GM12872 (cell line): ENCODE data around the gene GMEB2.

ENCODE experiments used
- TF ChIP-seq, protein P1 (sequence below): IDR thresholded peaks from 3 replicates; pipeline ENCODE4 v1.5.1; 2011; ENCODE audit warnings: low read depth, mild to moderate bottlenecking, low read length, moderate library complexity; ENCODE audit not compliant: insufficient read depth

GMEB2 gene

DNA sequence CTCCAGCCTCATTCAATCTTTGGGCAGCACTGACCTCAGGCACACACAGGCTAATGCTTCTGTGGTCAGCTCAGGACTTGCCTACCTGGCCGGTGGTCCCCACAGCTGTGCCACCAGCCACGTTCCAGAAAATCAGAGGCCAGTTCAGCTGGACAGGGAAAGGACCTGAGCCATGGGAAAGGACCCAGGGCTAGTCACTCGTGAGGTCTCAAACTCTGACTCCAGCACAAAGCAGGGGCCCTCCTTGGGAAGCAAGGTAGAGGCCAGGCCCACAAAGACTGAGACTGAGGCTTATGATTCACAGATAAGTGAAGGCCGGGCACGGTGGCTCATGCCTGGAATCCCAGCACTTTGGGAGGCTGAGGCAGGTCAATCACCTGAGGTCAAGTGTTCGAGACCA, 30.5 kb downstream of the GMEB2 start:
- TF ChIP-seq, protein P1, sequence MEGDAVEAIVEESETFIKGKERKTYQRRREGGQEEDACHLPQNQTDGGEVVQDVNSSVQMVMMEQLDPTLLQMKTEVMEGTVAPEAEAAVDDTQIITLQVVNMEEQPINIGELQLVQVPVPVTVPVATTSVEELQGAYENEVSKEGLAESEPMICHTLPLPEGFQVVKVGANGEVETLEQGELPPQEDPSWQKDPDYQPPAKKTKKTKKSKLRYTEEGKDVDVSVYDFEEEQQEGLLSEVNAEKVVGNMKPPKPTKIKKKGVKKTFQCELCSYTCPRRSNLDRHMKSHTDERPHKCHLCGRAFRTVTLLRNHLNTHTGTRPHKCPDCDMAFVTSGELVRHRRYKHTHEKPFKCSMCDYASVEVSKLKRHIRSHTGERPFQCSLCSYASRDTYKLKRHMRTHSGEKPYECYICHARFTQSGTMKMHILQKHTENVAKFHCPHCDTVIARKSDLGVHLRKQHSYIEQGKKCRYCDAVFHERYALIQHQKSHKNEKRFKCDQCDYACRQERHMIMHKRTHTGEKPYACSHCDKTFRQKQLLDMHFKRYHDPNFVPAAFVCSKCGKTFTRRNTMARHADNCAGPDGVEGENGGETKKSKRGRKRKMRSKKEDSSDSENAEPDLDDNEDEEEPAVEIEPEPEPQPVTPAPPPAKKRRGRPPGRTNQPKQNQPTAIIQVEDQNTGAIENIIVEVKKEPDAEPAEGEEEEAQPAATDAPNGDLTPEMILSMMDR = no peak

DNA sequence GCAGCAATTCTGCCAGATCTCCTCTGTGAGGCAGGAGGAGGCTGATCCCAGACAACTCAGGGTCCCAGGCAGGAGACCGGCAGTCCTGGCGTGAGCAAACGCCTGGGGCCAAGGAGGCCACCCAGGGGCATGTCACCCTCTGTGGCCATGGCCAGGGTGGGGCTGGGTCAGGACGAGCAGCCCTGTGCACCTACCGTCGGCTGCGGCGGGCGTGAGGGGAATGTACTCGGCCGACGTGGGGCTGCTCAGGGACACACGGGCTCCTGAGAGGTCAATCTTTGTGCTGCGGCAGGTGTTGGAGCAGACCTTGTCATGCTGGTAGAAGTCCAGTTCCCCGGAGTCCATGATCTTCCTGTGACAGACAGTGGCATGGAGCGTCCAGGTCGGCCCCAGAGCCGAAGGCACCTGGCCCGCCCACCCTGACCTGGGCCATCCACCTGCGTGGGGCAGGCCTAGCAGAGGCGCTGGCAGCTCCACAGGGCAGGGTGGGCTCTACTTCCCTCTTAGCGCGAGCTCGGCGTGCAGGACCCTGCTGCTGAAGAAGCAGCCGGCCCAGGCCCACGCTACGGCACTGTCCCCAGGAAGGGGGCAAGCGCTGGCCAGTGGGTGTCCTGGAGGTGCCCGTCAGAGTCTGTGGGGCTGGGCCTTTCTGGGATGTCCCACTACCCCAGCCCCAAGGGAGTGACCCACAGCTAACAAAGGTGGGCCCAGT, 31.3 kb downstream of the GMEB2 start:
- TF ChIP-seq, protein P1 = no peak

DNA sequence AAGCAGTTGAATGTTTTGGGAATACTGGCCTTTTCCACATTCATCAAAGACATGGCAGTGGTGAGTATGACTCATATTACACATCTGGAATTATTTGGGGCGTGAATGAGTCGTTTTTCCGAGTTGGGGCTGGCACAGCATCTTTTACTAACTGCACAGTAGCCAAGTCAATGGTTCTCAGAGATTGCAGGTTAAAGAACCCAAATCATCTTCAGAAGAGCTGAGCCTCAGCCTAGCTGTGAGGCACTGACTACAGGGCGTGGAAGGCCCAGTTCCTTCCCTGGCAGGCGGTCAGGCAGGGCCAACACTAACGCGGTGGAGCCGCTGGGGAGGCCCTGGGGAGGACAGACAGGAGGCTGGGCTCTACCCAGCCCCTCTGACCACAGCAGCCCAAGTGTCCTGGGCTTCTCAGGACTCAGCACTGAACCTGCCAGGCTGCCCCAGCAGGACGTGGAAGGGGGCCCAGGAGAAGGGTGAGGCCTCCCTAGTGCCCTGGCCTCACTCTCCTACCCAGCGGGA, 32.8 kb downstream of the GMEB2 start:
- TF ChIP-seq, protein P1 = no peak

DNA sequence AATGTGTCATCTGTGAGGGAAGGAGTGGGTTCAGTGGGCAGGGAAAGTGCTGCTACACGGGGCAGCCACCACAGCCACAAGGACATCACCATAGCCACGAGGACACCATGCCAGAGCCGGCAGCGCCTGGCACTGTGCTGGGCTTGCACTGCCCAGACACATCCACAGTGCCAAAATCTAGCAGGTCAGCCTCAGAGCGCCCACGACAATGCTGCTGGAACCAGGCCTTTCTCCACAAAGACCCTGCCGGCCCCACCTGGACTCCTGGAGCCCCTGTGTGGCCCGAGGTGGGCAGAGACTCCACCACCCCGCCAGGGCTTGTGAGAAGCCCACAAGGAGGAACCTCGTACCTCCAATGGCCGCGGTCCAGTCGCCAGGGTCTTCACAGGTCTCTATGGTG, 34.2 kb downstream of the GMEB2 start:
- TF ChIP-seq, protein P1 = no peak

DNA sequence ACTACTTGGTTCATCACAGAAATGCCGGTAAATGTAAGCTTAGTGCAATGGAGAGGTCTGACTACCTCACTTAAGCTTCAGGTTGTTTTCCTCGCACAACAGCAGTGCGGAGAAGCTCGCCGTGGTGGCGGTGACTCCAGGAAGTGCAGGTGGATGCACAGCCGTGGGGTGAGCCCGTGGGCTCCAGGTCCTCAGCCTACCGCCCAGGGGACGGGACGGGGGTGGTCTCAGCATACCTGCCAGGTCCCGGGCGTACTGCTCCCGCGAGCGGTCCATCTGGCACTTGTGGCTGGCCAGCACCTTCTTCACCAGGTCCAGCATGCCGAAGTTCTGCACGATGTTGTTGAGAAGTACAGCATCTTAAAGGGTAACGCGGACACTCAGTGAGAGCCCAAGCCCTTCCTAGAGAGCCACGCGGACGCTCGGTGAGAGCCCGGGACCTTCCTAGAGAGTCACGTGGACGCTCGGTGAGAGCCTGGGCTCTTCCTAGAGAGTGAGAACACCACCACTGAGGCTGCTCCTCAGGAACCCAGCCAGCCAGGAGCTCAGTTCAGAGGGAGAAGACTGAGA, 35.0 kb downstream of the GMEB2 start:
- TF ChIP-seq, protein P1 = no peak

DNA sequence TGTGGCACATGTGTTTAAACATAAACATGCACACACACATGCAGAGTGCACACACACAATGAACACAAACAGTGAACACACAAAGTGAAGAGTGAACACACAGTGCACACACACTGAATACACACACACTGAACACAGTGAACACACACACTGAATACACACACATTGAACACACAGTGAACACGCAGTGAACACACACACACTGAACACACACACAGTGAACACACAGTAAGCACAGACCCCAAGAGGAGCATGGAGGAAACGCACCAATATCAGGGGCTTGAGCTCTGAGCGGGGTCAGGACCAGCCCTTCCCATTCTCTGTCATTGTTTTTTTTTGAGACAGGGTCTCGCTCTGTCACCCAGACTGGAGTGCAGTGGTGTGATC, 35.8 kb downstream of the GMEB2 start:
- TF ChIP-seq, protein P1 = no peak

DNA sequence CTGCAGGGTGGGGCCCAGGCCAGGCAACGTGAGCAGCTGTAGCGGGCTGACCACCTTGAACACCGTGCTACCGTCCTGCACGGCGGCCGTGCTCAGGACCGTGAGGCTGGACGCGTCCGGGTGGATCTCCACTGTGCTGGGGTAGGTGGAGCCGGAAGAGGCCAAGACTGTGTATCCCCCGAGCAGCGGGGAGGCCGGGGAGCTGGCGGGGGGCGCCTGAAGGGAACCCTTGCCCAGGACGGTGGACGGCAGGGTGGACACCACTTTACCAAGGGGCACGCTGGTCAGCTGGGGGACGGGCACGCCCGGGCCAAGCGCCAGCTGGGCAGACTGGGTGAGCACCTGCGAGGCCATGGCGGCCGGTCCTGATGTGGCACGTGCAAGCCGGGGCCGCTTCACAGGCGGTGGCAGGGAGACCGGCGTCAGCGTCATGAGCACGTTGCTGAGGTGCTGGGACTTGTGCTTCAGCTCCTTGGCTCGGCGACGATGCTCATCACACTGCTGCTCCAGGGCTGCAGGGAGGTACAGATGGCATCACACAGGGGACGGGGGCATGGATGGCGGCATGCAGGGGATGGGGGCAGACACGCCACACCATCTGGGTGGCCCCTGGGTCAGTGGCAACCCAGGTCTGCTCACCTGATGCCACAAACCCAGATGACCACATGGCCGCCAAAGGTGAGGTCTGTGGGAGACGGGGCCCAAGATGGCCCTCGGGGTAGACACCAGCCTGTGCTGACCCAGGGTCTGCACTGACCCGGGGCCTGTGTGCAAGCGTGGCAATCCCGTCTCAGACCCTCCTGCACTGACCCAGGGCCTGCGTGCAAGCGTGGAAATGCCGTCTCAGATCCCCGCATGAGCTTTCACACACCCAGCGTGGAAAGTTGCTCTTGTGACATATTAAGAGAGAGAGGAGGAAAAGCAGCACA, 36.4 kb downstream of the GMEB2 start:
- TF ChIP-seq, protein P1 = no peak
